H1 (cell line): ENCODE results near the gene VSIG2. TPM values are rescaled to one million over a fixed set of nuclear protein-coding genes. Genes with fewer than 3 reads are reported as not detected.

ENCODE experiments used
- ASH2L ChIP-seq: fragments of 200-600, 300-600 bp; sonication (generic); IDR thresholded peaks from one replicate; pipeline ENCODE4 v1.7.1; 2017; ENCODE audit warnings: low read length
- BRCA1 ChIP-seq: IDR thresholded peaks from 2 replicates; pipeline ENCODE4 v1.6.1; 2012; ENCODE audit warnings: low read depth, low read length, improper control_type of control experiment
- EGR1 ChIP-seq: IDR thresholded peaks from 2 replicates; pipeline ENCODE4 v1.6.1; 2011; ENCODE audit warnings: low read depth, low read length, borderline replicate concordance
- EP300 ChIP-seq, 2 experiments: IDR thresholded peaks; 1 replicate in 1 of 2; 2 replicates in 1 of 2; pipeline ENCODE4 v1.6.1; 2011 to 2012; ENCODE audit warnings: low read depth in 2 of 2, low read length in 2 of 2, mild to moderate bottlenecking in 2 of 2, borderline replicate concordance in 1 of 2, inconsistent platforms in 1 of 2, moderate library complexity in 1 of 2
- HDAC2 ChIP-seq, 2 experiments: fragments of 300-600 bp in 1 of 2; sonication (generic) in 1 of 2; IDR thresholded peaks; 2 replicates each; pipeline ENCODE4 v1.6.1; 2011 to 2012; ENCODE audit warnings: low read depth in 2 of 2, low read length in 2 of 2, mild to moderate bottlenecking in 2 of 2, moderate library complexity in 2 of 2, borderline replicate concordance in 1 of 2, inconsistent platforms in 1 of 2
- PHF8 ChIP-seq: fragments of 200-600 bp; sonication (generic); conservative IDR thresholded peaks from 2 replicates; pipeline ENCODE4 v1.7.1; 2012; ENCODE audit warnings: low read depth, mild to moderate bottlenecking, inconsistent platforms, low read length, moderate library complexity
- POLR2A ChIP-seq, 2 experiments: IDR thresholded peaks; 1 replicate in 1 of 2; 2 replicates in 1 of 2; pipeline ENCODE4 v1.6.1; 2011; ENCODE audit warnings: low read depth in 2 of 2, low read length in 2 of 2, mild to moderate bottlenecking in 2 of 2; ENCODE audit errors: control extremely low read depth in 1 of 2
- POU5F1 ChIP-seq: IDR thresholded peaks from 2 replicates; pipeline ENCODE4 v1.6.1; 2011; ENCODE audit warnings: low read depth, mild to moderate bottlenecking, low read length, moderate library complexity
- RAD21 ChIP-seq, 2 experiments: IDR thresholded peaks in 1 of 2; conservative IDR thresholded peaks in 1 of 2; 2 replicates each; pipeline ENCODE4 v1.6.1; 2011; ENCODE audit warnings: low read depth in 2 of 2, low read length in 2 of 2, improper control_type of control experiment in 1 of 2, inconsistent platforms in 1 of 2, mild to moderate bottlenecking in 1 of 2, moderate library complexity in 1 of 2
- RFX5 ChIP-seq: IDR thresholded peaks from 2 replicates; pipeline ENCODE4 v1.6.1; 2011; ENCODE audit warnings: low read depth, low read length, improper control_type of control experiment, borderline replicate concordance
- SAP30 ChIP-seq: fragments of 300-600 bp; sonication (generic); IDR thresholded peaks from 2 replicates; pipeline ENCODE4 v1.7.1; 2012; ENCODE audit warnings: low read length, moderate library complexity, mild to moderate bottlenecking, inconsistent platforms; ENCODE audit not compliant: insufficient read depth, insufficient replicate concordance
- SIN3A ChIP-seq, 2 experiments: IDR thresholded peaks in 1 of 2; conservative IDR thresholded peaks in 1 of 2; 2 replicates each; pipeline ENCODE4 v1.6.1; 2011 to 2012; ENCODE audit warnings: low read length in 2 of 2, improper control_type of control experiment in 1 of 2, low read depth in 1 of 2, mild to moderate bottlenecking in 1 of 2
- TAF1 ChIP-seq: IDR thresholded peaks from 2 replicates; pipeline ENCODE4 v1.6.1; 2011; ENCODE audit warnings: mild to moderate bottlenecking, low read depth, low read length
- TBP ChIP-seq: IDR thresholded peaks from 2 replicates; pipeline ENCODE4 v1.6.1; 2011; ENCODE audit warnings: low read depth, low read length, improper control_type of control experiment
- TEAD4 ChIP-seq: IDR thresholded peaks from 2 replicates; pipeline ENCODE4 v1.6.1; 2012; ENCODE audit warnings: low read depth, low read length, inconsistent platforms, mixed read lengths
- polyA plus RNA-seq, 7 experiments: library from polyadenylated mRNA; depleted of rRNA in 3 of 7; stranded (reverse) in 5 of 7; unstranded in 2 of 7; fragments of >200 nt in 5 of 7; fragments of 200-250 nt in 2 of 7; gene quantifications; 1 replicate in 5 of 7; 2 replicates in 1 of 7; 4 replicates in 1 of 7; pipeline versions ENCODE4 v1.2.1 to v1.2.3, GENCODE V29; 2011 to 2013; ENCODE audit warnings: missing spikeins in 2 of 7, mixed read lengths in 2 of 7
- total RNA-seq: library from RNA; stranded (reverse); fragmentation: NEBNext Ultra II Directional; extraction: Animal tissue kit (Norgen Biotek cat#: 25700); gene quantifications from 2 replicates; pipeline ENCODE4 v1.2.1, GENCODE V29; 2021
- TF ChIP-seq, protein P1 (sequence below): IDR thresholded peaks from 2 replicates; pipeline ENCODE4 v1.6.1; 2011; ENCODE audit warnings: low read depth, mild to moderate bottlenecking, low read length; ENCODE audit not compliant: insufficient read depth
- TF ChIP-seq, protein P2 (sequence below): IDR thresholded peaks from 2 replicates; pipeline ENCODE4 v1.6.1; 2011; ENCODE audit warnings: low read length, improper control_type of control experiment
- TF ChIP-seq, protein P3 (sequence below), 3 experiments: IDR thresholded peaks; 1 replicate in 2 of 3; 2 replicates in 1 of 3; pipeline versions ENCODE4 v1.5.1 to v1.6.1; 2011; ENCODE audit warnings: low read length in 3 of 3, mild to moderate bottlenecking in 3 of 3, inconsistent platforms in 2 of 3, low read depth in 1 of 3, moderate library complexity in 1 of 3; ENCODE audit not compliant: insufficient read depth in 1 of 3; ENCODE audit errors: control extremely low read depth in 1 of 3

VSIG2 gene
- total and polyA plus RNA-seq, 2 of the 8 experiments (the other 6 are each of a cell fraction or from before 2014, with no cell fraction given) = 0.18 TPM; not detected in 1

DNA sequence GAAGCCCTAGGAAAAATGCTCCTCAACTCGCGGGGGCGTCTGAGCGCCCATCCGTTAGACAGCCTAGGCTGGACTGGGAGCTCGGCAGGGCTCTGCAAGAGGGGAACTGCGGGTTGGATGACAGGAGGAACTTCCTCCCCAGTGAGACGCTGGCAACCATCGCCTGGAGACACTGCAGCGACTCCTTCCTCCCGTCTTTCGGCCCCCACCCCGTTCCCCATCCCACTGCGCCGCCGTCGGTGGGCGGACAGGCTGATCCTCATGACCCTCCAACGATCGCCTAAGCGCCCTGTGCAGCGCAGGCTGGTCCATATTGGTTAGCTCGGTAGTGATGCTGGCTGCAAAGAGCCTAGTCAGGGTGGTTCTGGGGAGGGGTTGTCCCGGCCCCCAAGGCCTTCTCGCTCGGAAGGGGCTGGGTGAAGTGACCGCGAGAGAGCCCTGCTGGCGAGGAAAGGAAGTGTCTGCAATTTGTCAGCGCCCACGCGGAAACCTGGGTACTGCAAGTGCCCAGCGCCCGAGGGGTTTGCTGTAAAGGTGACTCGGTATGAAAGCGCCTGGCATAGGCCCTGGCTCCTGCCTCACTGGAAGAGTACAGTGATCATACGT, 11.7 kb downstream of the VSIG2 start (continued):
- no peak for TF ChIP-seq SAP30
- TF ChIP-seq TEAD4 = no peak
- no peak for TF ChIP-seq EP300 (IDR thresholded peaks at IDR 0.05; ENCODE audit: borderline replicate concordance in 1 of 2, low read depth in 2 of 2, low read length in 2 of 2)
- TF ChIP-seq, protein P1, sequence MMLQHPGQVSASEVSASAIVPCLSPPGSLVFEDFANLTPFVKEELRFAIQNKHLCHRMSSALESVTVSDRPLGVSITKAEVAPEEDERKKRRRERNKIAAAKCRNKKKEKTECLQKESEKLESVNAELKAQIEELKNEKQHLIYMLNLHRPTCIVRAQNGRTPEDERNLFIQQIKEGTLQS = no peak
- no peak for TF ChIP-seq EGR1
- no peak for TF ChIP-seq TAF1
- no peak for TF ChIP-seq POU5F1
- no peak for TF ChIP-seq ASH2L
- TF ChIP-seq, protein P2, sequence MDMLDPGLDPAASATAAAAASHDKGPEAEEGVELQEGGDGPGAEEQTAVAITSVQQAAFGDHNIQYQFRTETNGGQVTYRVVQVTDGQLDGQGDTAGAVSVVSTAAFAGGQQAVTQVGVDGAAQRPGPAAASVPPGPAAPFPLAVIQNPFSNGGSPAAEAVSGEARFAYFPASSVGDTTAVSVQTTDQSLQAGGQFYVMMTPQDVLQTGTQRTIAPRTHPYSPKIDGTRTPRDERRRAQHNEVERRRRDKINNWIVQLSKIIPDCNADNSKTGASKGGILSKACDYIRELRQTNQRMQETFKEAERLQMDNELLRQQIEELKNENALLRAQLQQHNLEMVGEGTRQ = no peak
- TF ChIP-seq, protein P3, sequence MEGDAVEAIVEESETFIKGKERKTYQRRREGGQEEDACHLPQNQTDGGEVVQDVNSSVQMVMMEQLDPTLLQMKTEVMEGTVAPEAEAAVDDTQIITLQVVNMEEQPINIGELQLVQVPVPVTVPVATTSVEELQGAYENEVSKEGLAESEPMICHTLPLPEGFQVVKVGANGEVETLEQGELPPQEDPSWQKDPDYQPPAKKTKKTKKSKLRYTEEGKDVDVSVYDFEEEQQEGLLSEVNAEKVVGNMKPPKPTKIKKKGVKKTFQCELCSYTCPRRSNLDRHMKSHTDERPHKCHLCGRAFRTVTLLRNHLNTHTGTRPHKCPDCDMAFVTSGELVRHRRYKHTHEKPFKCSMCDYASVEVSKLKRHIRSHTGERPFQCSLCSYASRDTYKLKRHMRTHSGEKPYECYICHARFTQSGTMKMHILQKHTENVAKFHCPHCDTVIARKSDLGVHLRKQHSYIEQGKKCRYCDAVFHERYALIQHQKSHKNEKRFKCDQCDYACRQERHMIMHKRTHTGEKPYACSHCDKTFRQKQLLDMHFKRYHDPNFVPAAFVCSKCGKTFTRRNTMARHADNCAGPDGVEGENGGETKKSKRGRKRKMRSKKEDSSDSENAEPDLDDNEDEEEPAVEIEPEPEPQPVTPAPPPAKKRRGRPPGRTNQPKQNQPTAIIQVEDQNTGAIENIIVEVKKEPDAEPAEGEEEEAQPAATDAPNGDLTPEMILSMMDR (IDR thresholded peaks at IDR 0.05; ENCODE audit: control extremely low read depth in 1 of 3, insufficient read depth in 1 of 3, low read depth in 1 of 3, low read length in 3 of 3) = peak; percentile 14 to 27 (median 20); a peak in 3 of 4 replicates
- TF ChIP-seq BRCA1 = no peak
- no peak for TF ChIP-seq POLR2A (IDR thresholded peaks at IDR 0.05; ENCODE audit: control extremely low read depth in 1 of 2, low read depth in 2 of 2, low read length in 2 of 2)
- TF ChIP-seq SIN3A (conservative IDR thresholded peaks at IDR 0.05 in 1 of 2, IDR thresholded peaks at IDR 0.05 in 1 of 2; ENCODE audit: low read depth in 1 of 2, low read length in 2 of 2) = no peak
- no peak for TF ChIP-seq RFX5
- TF ChIP-seq RAD21 (IDR thresholded peaks at IDR 0.05 in 1 of 2, conservative IDR thresholded peaks at IDR 0.05 in 1 of 2; ENCODE audit: low read depth in 2 of 2, low read length in 2 of 2) = no peak
- TF ChIP-seq HDAC2 (IDR thresholded peaks at IDR 0.05; ENCODE audit: borderline replicate concordance in 1 of 2, low read depth in 2 of 2, low read length in 2 of 2) = no peak
- TF ChIP-seq TBP = no peak
- no peak for TF ChIP-seq PHF8
